SK-N-MC (cell line): Measurements from ENCODE around the gene PPFIA3.

ENCODE experiments used
- DNase-seq: peaks from one replicate; pipeline ENCODE4 v3.0.0-alpha.2; 2011; ENCODE audit warnings: low read depth, low spot score
- H3K27ac ChIP-seq: fragments of 200-600 bp; sonication (generic); 2 replicates; pipeline ENCODE4 v1.5.1; 2016; ENCODE audit warnings: mixed run types
- H3K36me3 ChIP-seq: fragments of 200-600 bp; sonication (generic); 2 replicates; pipeline ENCODE4 v1.6.1; 2017; ENCODE audit warnings: antibody characterized with exemption, low read length, mixed read lengths; ENCODE audit not compliant: insufficient read depth
- H3K4me3 ChIP-seq: fragments of 200-600 bp; sonication (generic); 2 replicates; pipeline ENCODE4 v1.5.1; 2016
- H3K9ac ChIP-seq: fragments of 200-600 bp; sonication (generic); 2 replicates; pipeline ENCODE4 v1.8.0; 2017; ENCODE audit warnings: mixed run types, mixed read lengths; ENCODE audit not compliant: insufficient read length
- H3K9me3 ChIP-seq: fragments of 200-600 bp; sonication (generic); 2 replicates; pipeline ENCODE4 v1.6.1; 2017; ENCODE audit warnings: low read depth, mild to moderate bottlenecking, antibody characterized with exemption, low read length, moderate library complexity, mixed read lengths
- EZH2 ChIP-seq: fragments of 200-600 bp; sonication (generic); IDR thresholded peaks from one replicate; pipeline ENCODE4 v1.6.1; 2017; ENCODE audit warnings: antibody characterized with exemption
- FOXP2 ChIP-seq: optimal IDR thresholded peaks from 2 replicates; pipeline ENCODE3; 2011; ENCODE audit warnings: mild to moderate bottlenecking, moderate library complexity; ENCODE audit not compliant: insufficient read depth; ENCODE audit errors: extremely low read length, control extremely low read depth
- POLR2AphosphoS5 ChIP-seq: IDR thresholded peaks from 2 replicates; pipeline ENCODE4 v1.6.1; 2012; ENCODE audit warnings: mild to moderate bottlenecking, low read depth, low read length, borderline replicate concordance

PPFIA3 gene

GRCh38 chr19:49097453-49098288 lies 21.7 kb upstream of the PPFIA3 start:
- Histone ChIP-seq H3K4me3 (no peak overlapping the region), H3K9ac (no peak overlapping the region), H3K27ac (peak overlapping the region; percentile 86), H3K9me3 (no peaks in the 10 kb centered on the region), H3K36me3 (peaks cover 93% of the 10 kb centered on the region)
- TF ChIP-seq EZH2 (no peak), POLR2AphosphoS5 (0 out of 2 replicates have a peak, but pooled peaks have one; percentile 19)
- DNase-seq = no peak

- Histone ChIP-seq H3K36me3 (peaks cover 96% of the 10 kb centered on the region), H3K9ac (no peak overlapping the region), H3K9me3 (no peaks in the 10 kb centered on the region), H3K4me3 (no peak overlapping the region), H3K27ac (peak overlapping the region; percentile 22; the same call in 1 of the 2 replicates)
- no peak for TF ChIP-seq FOXP2
- no peak for TF ChIP-seq EZH2
- no peak for TF ChIP-seq POLR2AphosphoS5
- DNase-seq = no peak
Measured at GRCh38 chr19:49098795-49099194, 20.5 kb upstream of the PPFIA3 start.

- peaks cover 96% of the 10 kb centered on the region for H3K36me3 ChIP-seq
- no peaks in the 10 kb centered on the region for H3K9me3 ChIP-seq
- no peak overlapping the region for H3K27ac ChIP-seq
- no peak overlapping the region for H3K9ac ChIP-seq
- DNase-seq = no peak
- H3K4me3 ChIP-seq = no peak overlapping the region
- TF ChIP-seq EZH2 (no peak), FOXP2 (no peak), POLR2AphosphoS5 (no peak)
Measured at GRCh38 chr19:49101160-49101559, 18.2 kb upstream of the PPFIA3 start.

GRCh38 chr19:49102303-49102702 lies 17.0 kb upstream of the PPFIA3 start:
- TF ChIP-seq FOXP2 = no peak
- TF ChIP-seq EZH2 = no peak
- TF ChIP-seq POLR2AphosphoS5 = no peak
- Histone ChIP-seq H3K9ac (peak overlapping the region; percentile 9), H3K27ac (peak overlapping the region; percentile 65), H3K4me3 (no peak overlapping the region), H3K9me3 (no peaks in the 10 kb centered on the region), H3K36me3 (peaks cover 96% of the 10 kb centered on the region)
- DNase-seq = no peak

- no peak for DNase-seq
- Histone ChIP-seq H3K36me3 (peaks cover 96% of the 10 kb centered on the region), H3K4me3 (0 out of 2 replicates have a peak overlapping the region, but pooled peaks have one; percentile 25), H3K9me3 (no peaks in the 10 kb centered on the region), H3K27ac (peak overlapping the region; percentile 65), H3K9ac (peak overlapping the region; percentile 33)
- TF ChIP-seq FOXP2 (no peak), POLR2AphosphoS5 (no peak; the same call in 1 of the 2 replicates), EZH2 (no peak)
Measured at GRCh38 chr19:49103331-49104085, 15.8 kb upstream of the PPFIA3 start.

DNA sequence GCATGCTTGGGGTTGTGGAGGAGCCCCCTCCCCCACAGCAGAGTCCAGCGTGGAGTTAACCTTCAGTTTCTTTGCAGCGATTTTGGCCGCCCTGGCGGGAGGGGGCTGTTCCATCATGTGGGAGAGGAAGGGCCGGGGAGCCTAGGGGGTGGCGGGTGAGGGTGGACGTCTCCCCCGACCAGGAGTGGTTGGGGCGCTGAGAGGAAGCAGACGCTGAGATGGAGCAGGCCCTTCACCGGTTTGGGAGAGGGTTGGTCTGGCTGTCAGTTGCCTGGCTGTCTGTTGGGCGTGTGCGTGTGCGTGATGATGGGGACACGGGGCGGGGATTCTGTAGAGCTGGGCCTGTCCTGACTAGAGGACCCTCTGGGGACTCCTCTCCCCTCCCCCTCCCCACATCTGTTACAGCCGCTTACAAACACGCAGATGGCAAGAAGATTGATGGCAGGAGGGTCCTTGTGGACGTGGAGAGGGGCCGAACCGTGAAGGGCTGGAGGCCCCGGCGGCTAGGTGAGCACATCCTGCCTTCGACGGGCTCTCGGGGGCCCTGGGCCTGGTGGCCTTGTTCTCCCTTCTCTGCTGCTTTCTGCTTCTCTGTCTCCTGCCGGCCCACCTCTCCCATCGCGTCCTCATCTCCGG lies 15.0 kb upstream of the PPFIA3 start:
- Histone ChIP-seq H3K27ac (peak overlapping the region; percentile 65), H3K9ac (peak overlapping the region; percentile 20), H3K9me3 (no peaks in the 10 kb centered on the region), H3K36me3 (peaks cover 96% of the 10 kb centered on the region), H3K4me3 (no peak overlapping the region)
- DNase-seq = no peak
- TF ChIP-seq EZH2 (no peak), POLR2AphosphoS5 (no peak), FOXP2 (no peak)

DNA sequence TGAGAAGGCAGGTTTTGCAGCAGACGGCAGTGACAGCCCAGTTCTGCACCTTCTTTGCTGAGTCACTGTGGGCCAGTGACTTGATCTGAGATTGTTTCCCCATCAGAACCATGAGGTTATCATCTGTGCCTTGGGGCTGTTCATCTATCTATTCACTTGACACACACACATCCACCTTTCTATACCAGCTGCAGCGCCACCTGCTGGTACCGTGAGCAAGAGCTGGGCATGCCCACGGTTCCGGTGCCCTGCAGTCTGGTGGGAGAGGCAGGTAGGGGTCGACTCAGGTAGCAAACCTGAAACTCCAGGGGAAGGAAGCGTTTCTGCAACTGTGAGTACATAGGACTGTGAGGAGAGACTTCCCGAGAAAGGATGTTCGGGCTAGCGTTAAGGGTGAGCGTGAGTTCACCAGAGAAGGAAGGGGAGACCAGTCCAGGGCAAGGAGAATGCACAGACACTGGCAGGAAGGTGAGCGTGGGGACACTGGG lies 12.7 kb upstream of the PPFIA3 start:
- no peak for DNase-seq

More for the DNA sequence above, 12.7 kb upstream of the PPFIA3 start:
- Histone ChIP-seq H3K4me3 (no peak overlapping the region), H3K27ac (peak overlapping the region; percentile 51), H3K9ac (no peak overlapping the region), H3K36me3 (peaks cover 81% of the 10 kb centered on the region), H3K9me3 (no peaks in the 10 kb centered on the region)
- no peak for TF ChIP-seq FOXP2
- no peak for TF ChIP-seq EZH2
- TF ChIP-seq POLR2AphosphoS5 = no peak
